Ecto neural progenitor cell (in vitro differentiated cells): Measurements from ENCODE around the gene BAAT.

ENCODE experiments used
- DNase-seq: peaks from one replicate; pipeline ENCODE4 v3.0.0-alpha.2; 2018; ENCODE audit warnings: low spot score

The BAAT gene

GRCh38 chr9:101315112-101315450, 69.7 kb downstream of the BAAT start:
- no peak for DNase-seq

GRCh38 chr9:101312661-101313060, 72.1 kb downstream of the BAAT start:
- DNase-seq = no peak

- DNase-seq = no peak
Observed at GRCh38 chr9:101311758-101312420, 72.9 kb downstream of the BAAT start.

GRCh38 chr9:101311191-101311590, 73.6 kb downstream of the BAAT start:
- no peak for DNase-seq
